Measurements from ENCODE around the gene CRABP2. TPM values are rescaled to one million over a fixed set of nuclear protein-coding genes. Genes with fewer than 3 reads are reported as not detected.
A peak's percentile ranks its signal among the peaks of the same experiment; 100 is the strongest.

Gene CRABP2
- total RNA-seq, 1 experiment from 2014 or later = 209 TPM

- TF ChIP-seq EZH2 (IDR thresholded peaks at IDR 0.05) (no peak), FOSL1 (IDR thresholded peaks at IDR 0.05; ENCODE audit: low read depth) (no peak), POLR2AphosphoS5 (IDR thresholded peaks at IDR 0.05; ENCODE audit: low read depth, low read length) (0 out of 2 replicates have a peak, but pooled peaks have one; percentile 26)
- peaks cover 10% of the 10 kb centered on the region; the same call in 1 of the 2 replicates for H4K20me1 ChIP-seq (ENCODE audit: insufficient read depth)
- POLR2A ChIA-PET = interaction anchor here (1.2 kb wide), 1 partner anchor 9 kb away, joined by 3 read pairs; no protein-coding TSS in a partner anchor
- H3K27me3 ChIP-seq (ENCODE audit: insufficient read depth, low read length) = no peaks in the 10 kb centered on the region
- peaks cover 0 to 9% of the 10 kb centered on the region in 2 experiments; a peak in 1 of 4 replicates for H3K4me1 ChIP-seq (ENCODE audit: control insufficient read depth in 1 of 2, insufficient read depth in 2 of 2, low read length in 2 of 2)
- intact Hi-C loops (cut with micrococcal nuclease) = no loop called here
- peaks cover 28 to 65% of the 10 kb centered on the region in 2 experiments for H3K36me3 ChIP-seq (ENCODE audit: control insufficient read depth in 1 of 2, insufficient read depth in 2 of 2, low read length in 2 of 2)
- no peak overlapping the region for H3K4me2 ChIP-seq (ENCODE audit: low read length)
- ATAC-seq (no peak), DNase-seq (ENCODE audit: low read depth, low spot score) (no peak)
- no TSS peak for BruUV-seq (replicated peaks)
- H2AFZ ChIP-seq (ENCODE audit: low read depth, low read length, poor library complexity, severe bottlenecking) = no peak overlapping the region
- RAD21 ChIA-PET (ENCODE audit: low non-redundant PET in 1 of 2, low total read pairs in 2 of 2, uncharacterized antibody in 2 of 2, unreplicated experiment in 2 of 2) = no interaction called here
- H3K27ac ChIP-seq (ENCODE audit: low read depth, low read length) = no peak overlapping the region
- H3K9me2 ChIP-seq (ENCODE audit: insufficient read depth) = no peaks in the 10 kb centered on the region
- no peak overlapping the region for H3K9ac ChIP-seq (ENCODE audit: low read length)
- CTCF ChIA-PET = no interaction called here
- no peaks in the 10 kb centered on the region for H3K9me3 ChIP-seq (ENCODE audit: control insufficient read depth in 1 of 2, insufficient read depth in 1 of 2, low read depth in 1 of 2, low read length in 2 of 2)
- peaks cover 94% of the 10 kb centered on the region for H3K79me2 ChIP-seq (ENCODE audit: insufficient read depth, low read length)
- H3K4me3 ChIP-seq (replicated peaks in 1 of 2; ENCODE audit: low read depth in 1 of 2, low read length in 2 of 2) = no peak overlapping the region
Observed at GRCh38 chr1:156652131-156652991, 53.0 kb downstream of the CRABP2 start.

Other genes with a start within 250 kb of the CRABP2 start
- 44.2 TPM for gene MEF2D, start 204.8 kb downstream of the CRABP2 start, total RNA-seq (2021; ENCODE audit: unreplicated experiment)
- 38.8 TPM for gene IQGAP3, start 133.0 kb downstream of the CRABP2 start, total RNA-seq (2021; ENCODE audit: unreplicated experiment)
- gene TTC24, start 125.9 kb downstream of the CRABP2 start, total RNA-seq (2021; ENCODE audit: unreplicated experiment) = not detected
- gene NAXE, start 113.8 kb downstream of the CRABP2 start, total RNA-seq (2021; ENCODE audit: unreplicated experiment) = 139 TPM
- 39.4 TPM for gene GPATCH4, start 104.1 kb downstream of the CRABP2 start, total RNA-seq (2021; ENCODE audit: unreplicated experiment)
- 0.54 TPM for gene HAPLN2, start 86.2 kb downstream of the CRABP2 start, total RNA-seq (2021; ENCODE audit: unreplicated experiment)
- not detected for gene BCAN, start 63.5 kb downstream of the CRABP2 start, total RNA-seq (2021; ENCODE audit: unreplicated experiment)
- gene NES, start 28.2 kb downstream of the CRABP2 start, total RNA-seq (2021; ENCODE audit: unreplicated experiment) = 8.4 TPM
- gene METTL25B, start 22.9 kb upstream of the CRABP2 start, total RNA-seq (2021; ENCODE audit: unreplicated experiment) = 36.5 TPM
- 41.7 TPM for gene ISG20L2, start 23.2 kb upstream of the CRABP2 start, total RNA-seq (2021; ENCODE audit: unreplicated experiment)
- 111 TPM for gene MRPL24, start 35.5 kb upstream of the CRABP2 start, total RNA-seq (2021; ENCODE audit: unreplicated experiment)
- gene HDGF, start 46.1 kb upstream of the CRABP2 start, total RNA-seq (2021; ENCODE audit: unreplicated experiment) = 304 TPM
- 78.1 TPM for gene PRCC, start 62.0 kb upstream of the CRABP2 start, total RNA-seq (2021; ENCODE audit: unreplicated experiment)
- 4.8 TPM for gene SH2D2A, start 111.3 kb upstream of the CRABP2 start, total RNA-seq (2021; ENCODE audit: unreplicated experiment)
- not detected for gene INSRR, start 153.5 kb upstream of the CRABP2 start, total RNA-seq (2021; ENCODE audit: unreplicated experiment)
- 0.89 TPM for gene NTRK1, start 155.3 kb upstream of the CRABP2 start, total RNA-seq (2021; ENCODE audit: unreplicated experiment)
- gene PEAR1, start 188.1 kb upstream of the CRABP2 start, total RNA-seq (2021; ENCODE audit: unreplicated experiment) = 10.8 TPM
- gene LRRC71, start 215.0 kb upstream of the CRABP2 start, total RNA-seq (2021; ENCODE audit: unreplicated experiment) = not detected

Measured in HCT116 (cell line).